Heart left ventricle (tissue), 16 donors: Measurements from ENCODE around the gene HAUS2. TPM values are rescaled to one million over a fixed set of nuclear protein-coding genes. Genes with fewer than 3 reads are reported as not detected.
A peak's percentile ranks its signal among the peaks of the same experiment; 100 is the strongest.

Experiments
- ATAC-seq, 4 donors: fragments of 200-7000 bp; cut with Tn5 transposase; one replicate each; pipeline ENCODE4 v1.9.1; 2020 to 2022; ENCODE audit warnings: moderate library complexity in 4 of 4, mild to moderate bottlenecking in 3 of 4, moderate number of reproducible peaks in 1 of 4
- DNase-seq, 5 donors: peaks; one replicate each; pipeline ENCODE4 v3.0.0-alpha.2; 2020
- H3K27ac ChIP-seq, 12 donors: fragments of 200-600 bp; sonication (generic) in 4 of 12; one replicate each; pipeline versions ENCODE4 v1.5.0 to v1.8.0; 2016 to 2022; ENCODE audit warnings: mild to moderate bottlenecking in 2 of 12
- H3K27me3 ChIP-seq, 9 donors: fragments of 200-600 bp; sonication (generic) in 2 of 9; one replicate each; pipeline versions ENCODE4 v1.5.1 to v1.8.0; 2016 to 2022; ENCODE audit warnings: mild to moderate bottlenecking in 3 of 9
- H3K36me3 ChIP-seq, 9 donors: fragments of 200-600 bp; sonication (generic) in 2 of 9; one replicate each; pipeline versions ENCODE4 v1.5.0 to v1.8.0; 2018 to 2022; ENCODE audit warnings: mild to moderate bottlenecking in 2 of 9
- H3K4me1 ChIP-seq, 12 donors: fragments of 200-600 bp; sonication (generic) in 4 of 12; one replicate each; pipeline versions ENCODE4 v1.5.0 to v1.8.0; 2016 to 2022; ENCODE audit warnings: mild to moderate bottlenecking in 3 of 12
- H3K4me3 ChIP-seq, 12 donors: fragments of 200-600 bp; sonication (generic) in 4 of 12; one replicate each; pipeline versions ENCODE4 v1.5.0 to v1.8.0; 2017 to 2022; ENCODE audit warnings: mild to moderate bottlenecking in 9 of 12, moderate library complexity in 4 of 12
- H3K9me3 ChIP-seq, 12 donors: fragments of 200-600 bp; sonication (generic) in 4 of 12; one replicate each; pipeline versions ENCODE4 v1.5.0 to v1.8.0; 2016 to 2022; ENCODE audit warnings: mild to moderate bottlenecking in 1 of 12
- POLR2A ChIP-seq, 2 donors: fragments of 450-650 bp; IDR thresholded peaks; one replicate each; pipeline ENCODE4 v1.6.1; 2017; ENCODE audit warnings: antibody characterized with exemption in 2 of 2, mild to moderate bottlenecking in 2 of 2, moderate library complexity in 2 of 2
- WGBS, 4 donors: extraction: QIAGEN DNeasy Blood & Tissue Kit in 2 of 4; methylation state at CpG; one replicate each; pipeline versions ENCODE4 v1.1.5 to v1.1.7; 2013 to 2018; 5-methylcytosine and 5-hydroxymethylcytosine counted together
- intact Hi-C, 10 donors: fragments of 100-400 bp; cut with DNase I; formaldehyde crosslinking; loops; one replicate each; pipeline versions ENCODE4 v1.11.1 to v1.14.2; 2022
- polyA plus RNA-seq, 2 donors: library from polyadenylated mRNA; stranded (reverse); fragments of 200-250 nt; gene quantifications; one replicate each; pipeline ENCODE4 v1.2.3, GENCODE V29; 2013
- total RNA-seq, 9 donors: library from RNA; depleted of rRNA in 2 of 9; stranded (reverse); fragments of >200 nt in 2 of 9; fragmentation: NEBNext Ultra II Directional in 3 of 9; extraction: Animal tissue kit (Norgen Biotek cat#: 25700) in 3 of 9; gene quantifications; one replicate each; pipeline versions ENCODE4 v1.1.0 to v1.2.4, GENCODE V29; 2016 to 2023
- TF ChIP-seq, protein P1 (sequence below), 12 donors: fragments of 200-600 bp; sonication (generic) in 4 of 12; IDR thresholded peaks; one replicate each; pipeline versions ENCODE4 v1.5.0 to v1.8.0; 2018 to 2022; ENCODE audit warnings: antibody characterized with exemption in 12 of 12, mild to moderate bottlenecking in 5 of 12
- donor health status: ischemic (EF 13 %, LVEDD 7.1; RV severe dilation, severe dysfunction).
- donor health status: healthy with polysubstance abuse.
- donor health status: DM: no; HTN: yes; CAD: no.
- donor health status: DM: no; HTN: no; CAD: no.
- donor health status: ischemic (EF 25% LVEDD 6.9; RV normal size, moderate dysfunction).
- donor health status: ischemic (EF 25% LVEDD 5.7; RV mildly dilated, moderate dysfunction).
- donor health status: healthy.
- donor health status: DM: yes; HTN: yes; CAD: no.
- donor health status: ischemic (EF 35%, LVEDD 5.7; RV mildly dilated, moderate dysfunction).
- donor health status: nonischemic (EF 11% LVEDD 7.7; RV severe dilation, severe dysfunction).
- donor health status: DM: yes; HTN: yes; CAD: no.
- donor health status: PGD.
- donor health status: ischemic (EF 29% LVEDD 5.4; RV normal size, mild dysfunction).
- donor health status: nonischemic (EF 23%, LVEDD 6.1; RV moderate dilation, normal function).

Gene HAUS2
- total and polyA plus RNA-seq, 11 donors, result 8.6 to 27.8 (median 13.7) TPM

DNA sequence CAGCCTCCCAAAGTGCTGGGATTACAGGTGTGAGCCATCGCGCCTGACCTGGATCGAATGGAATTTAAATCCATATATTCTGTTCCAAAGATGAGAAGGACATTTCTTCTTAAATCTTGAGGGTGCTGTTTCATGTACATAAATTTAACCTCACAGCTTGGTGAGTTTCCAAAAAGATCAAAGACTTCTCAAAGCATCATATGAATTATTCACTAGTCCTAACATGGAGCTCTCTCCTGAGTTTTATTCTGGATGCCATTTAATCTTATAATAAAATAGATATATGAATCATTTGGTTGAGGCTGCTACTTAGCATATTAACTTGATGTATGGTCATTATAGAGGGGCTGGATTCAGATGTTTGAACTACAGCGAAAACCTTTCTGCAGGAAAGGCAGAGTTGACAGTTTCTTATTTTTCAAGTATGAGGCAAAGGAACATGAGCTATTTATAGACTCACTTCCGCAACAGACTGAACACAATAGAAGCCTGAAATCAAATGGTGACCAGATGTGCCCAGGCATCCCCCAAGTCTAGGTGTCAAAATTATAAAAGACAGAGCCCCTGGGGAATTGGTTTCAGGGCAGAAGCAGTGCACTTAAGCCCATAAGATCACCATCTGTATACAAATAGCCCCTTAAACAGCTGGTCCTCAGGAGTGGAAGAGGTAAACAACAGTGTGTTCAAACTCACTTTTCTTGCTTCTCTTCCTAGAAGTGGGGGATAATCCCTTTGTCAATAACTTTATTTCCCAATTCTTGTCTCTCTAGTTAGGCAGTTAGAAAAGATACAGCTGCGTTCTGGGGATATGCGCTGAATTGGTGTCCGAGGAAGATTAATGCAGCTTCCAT is 56.5 kb downstream of the HAUS2 start:
- peaks cover 11 to 59% (median 44%) of the 10 kb centered on the region in 12 donors for H3K4me1 ChIP-seq

DNA sequence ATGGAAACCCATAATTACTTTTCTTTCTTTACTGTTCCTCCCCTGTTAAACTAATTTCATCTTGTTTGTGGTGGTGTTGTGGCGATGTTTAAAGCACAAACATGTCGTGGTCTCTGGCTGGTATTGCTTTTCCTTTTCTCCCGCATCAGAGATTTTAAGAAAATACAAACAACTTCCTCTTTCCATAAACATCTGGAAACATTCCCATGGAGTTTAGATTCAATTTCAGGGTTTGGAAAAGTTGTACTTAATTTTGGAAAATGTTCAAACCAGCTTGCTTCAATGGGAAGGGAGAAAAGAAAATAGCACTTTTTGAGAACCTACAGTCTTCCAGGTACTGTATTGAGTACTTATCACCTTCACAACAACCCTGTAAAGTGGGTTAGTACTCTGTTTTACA is 57.2 kb downstream of the HAUS2 start:
- intact Hi-C loops, result no loop called here
- TF ChIP-seq, protein P1, sequence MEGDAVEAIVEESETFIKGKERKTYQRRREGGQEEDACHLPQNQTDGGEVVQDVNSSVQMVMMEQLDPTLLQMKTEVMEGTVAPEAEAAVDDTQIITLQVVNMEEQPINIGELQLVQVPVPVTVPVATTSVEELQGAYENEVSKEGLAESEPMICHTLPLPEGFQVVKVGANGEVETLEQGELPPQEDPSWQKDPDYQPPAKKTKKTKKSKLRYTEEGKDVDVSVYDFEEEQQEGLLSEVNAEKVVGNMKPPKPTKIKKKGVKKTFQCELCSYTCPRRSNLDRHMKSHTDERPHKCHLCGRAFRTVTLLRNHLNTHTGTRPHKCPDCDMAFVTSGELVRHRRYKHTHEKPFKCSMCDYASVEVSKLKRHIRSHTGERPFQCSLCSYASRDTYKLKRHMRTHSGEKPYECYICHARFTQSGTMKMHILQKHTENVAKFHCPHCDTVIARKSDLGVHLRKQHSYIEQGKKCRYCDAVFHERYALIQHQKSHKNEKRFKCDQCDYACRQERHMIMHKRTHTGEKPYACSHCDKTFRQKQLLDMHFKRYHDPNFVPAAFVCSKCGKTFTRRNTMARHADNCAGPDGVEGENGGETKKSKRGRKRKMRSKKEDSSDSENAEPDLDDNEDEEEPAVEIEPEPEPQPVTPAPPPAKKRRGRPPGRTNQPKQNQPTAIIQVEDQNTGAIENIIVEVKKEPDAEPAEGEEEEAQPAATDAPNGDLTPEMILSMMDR (IDR thresholded peaks at IDR 0.05), result no peak
- no peak for TF ChIP-seq POLR2A (IDR thresholded peaks at IDR 0.05)
- WGBS, 4 donors, result 45 to 70% (median 61%) methylated on average over 3 of the region's 3 CpGs
- Histone ChIP-seq H3K36me3 (peaks cover 0 to 8% (median 0%) of the 10 kb centered on the region in 9 donors), H3K4me1 (peaks cover 11 to 61% (median 45%) of the 10 kb centered on the region in 12 donors), H3K27me3 (no peaks in the 10 kb centered on the region), H3K27ac (peak overlapping the region in 11 of 12 donors; percentile 27 to 75 (median 54)), H3K9me3 (no peaks in the 10 kb centered on the region), H3K4me3 (peak overlapping the region in 1 of 12 donors; percentile 3)
- ATAC-seq (no peak), DNase-seq (no peak)

More for the DNA sequence above, 56.5 kb downstream of the HAUS2 start:
- peak; percentile 57 to 73 (median 66) for ATAC-seq
- Histone ChIP-seq H3K36me3 (peaks cover 0 to 10% (median 0%) of the 10 kb centered on the region in 9 donors), H3K9me3 (no peaks in the 10 kb centered on the region), H3K4me3 (peak overlapping the region in 1 of 12 donors; percentile 3), H3K27me3 (no peaks in the 10 kb centered on the region), H3K27ac (peak overlapping the region in 11 of 12 donors; percentile 27 to 75 (median 54))
- intact Hi-C loops, result no loop called here
- WGBS, 4 donors, result 52 to 61% (median 58%) methylated on average over 8 of the region's 8 CpGs
- DNase-seq, result peak in 1 of 5 donors; percentile 21
- TF ChIP-seq, protein P1 (IDR thresholded peaks at IDR 0.05), result no peak
- no peak for TF ChIP-seq POLR2A (IDR thresholded peaks at IDR 0.05)

DNA sequence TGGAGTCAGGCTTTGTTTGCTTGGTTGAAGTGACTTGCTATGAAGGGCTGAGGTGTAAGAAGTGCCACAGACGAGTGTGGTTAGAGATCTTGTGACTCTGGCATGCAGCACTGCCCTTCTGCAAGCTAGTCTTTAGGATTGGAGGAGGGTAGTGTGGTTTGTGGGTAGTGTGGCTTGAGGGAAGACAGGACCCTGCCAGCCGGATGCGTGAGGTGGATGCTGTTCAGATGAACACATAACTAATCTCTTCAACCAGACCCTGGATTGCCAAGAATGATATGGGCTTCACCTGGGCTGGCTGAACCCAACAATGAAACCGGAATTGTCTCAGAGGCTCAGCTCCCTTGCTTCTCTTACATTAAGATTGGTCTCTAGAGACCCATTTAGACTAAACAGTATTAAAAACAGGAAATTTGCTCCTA is 59.5 kb downstream of the HAUS2 start:
- Histone ChIP-seq H3K27ac (peak overlapping the region in 8 of 12 donors; percentile 1 to 67 (median 48)), H3K4me3 (peak overlapping the region in 1 of 12 donors; percentile 10), H3K4me1 (peaks cover 11 to 69% (median 47%) of the 10 kb centered on the region in 12 donors), H3K36me3 (peaks cover 0 to 8% (median 0%) of the 10 kb centered on the region in 9 donors), H3K27me3 (no peaks in the 10 kb centered on the region), H3K9me3 (no peaks in the 10 kb centered on the region)
- peak in 3 of 4 donors; percentile 32 to 70 (median 60) for ATAC-seq
- intact Hi-C loops, result no loop called here
- WGBS, 4 donors, result 9 to 17% (median 14%) methylated on average over 4 of the region's 4 CpGs
- TF ChIP-seq, protein P1 (IDR thresholded peaks at IDR 0.05), result no peak
- no peak for TF ChIP-seq POLR2A (IDR thresholded peaks at IDR 0.05)
- DNase-seq, result peak in 2 of 5 donors; percentile 16 to 25
